ENCODE results near the gene OSTF1.
A peak's percentile ranks its signal among the peaks of the same experiment; 100 is the strongest.

The OSTF1 gene

DNA sequence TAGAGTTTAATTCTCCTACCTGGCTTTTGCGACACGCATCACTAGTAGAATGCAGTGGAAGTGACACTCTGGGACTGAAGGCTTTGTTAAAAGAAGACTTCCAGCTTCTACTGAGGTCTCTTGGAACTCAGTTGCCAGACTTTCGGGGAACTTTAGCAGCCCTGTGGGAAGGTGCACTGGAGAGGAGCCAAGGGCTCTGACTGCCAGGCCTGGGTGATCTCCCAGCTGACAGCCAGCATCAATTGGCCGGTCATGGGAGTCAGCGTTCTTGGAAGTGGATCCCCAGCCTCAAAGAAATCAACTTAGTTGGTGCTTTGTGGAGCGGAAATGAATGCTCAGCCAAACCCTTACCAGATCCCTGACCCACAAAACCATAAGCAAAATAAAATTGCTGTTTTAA lies 87.1 kb downstream of the OSTF1 start:
- Mint-ChIP-seq H3K27me3 (no peaks in the 10 kb centered on the region), H3K4me1 (ENCODE audit: low read depth) (no peaks in the 10 kb centered on the region), H3K27ac (no peak overlapping the region), H3K36me3 (ENCODE audit: low read depth) (peaks cover 82% of the 10 kb centered on the region), H3K9me3 (peaks cover 7% of the 10 kb centered on the region), H3K4me3 (no peak overlapping the region)
- intact Hi-C loops (cut with micrococcal nuclease), result no loop called here

- Mint-ChIP-seq H3K4me3 (no peak overlapping the region), H3K4me1 (ENCODE audit: low read depth) (no peaks in the 10 kb centered on the region), H3K9me3 (peaks cover 7% of the 10 kb centered on the region), H3K36me3 (ENCODE audit: low read depth) (peaks cover 81% of the 10 kb centered on the region), H3K27ac (no peak overlapping the region), H3K27me3 (no peaks in the 10 kb centered on the region)
- intact Hi-C loops (cut with micrococcal nuclease), result no loop called here
Observed at GRCh38 chr9:75176037-75176436, 87.7 kb downstream of the OSTF1 start.

DNA sequence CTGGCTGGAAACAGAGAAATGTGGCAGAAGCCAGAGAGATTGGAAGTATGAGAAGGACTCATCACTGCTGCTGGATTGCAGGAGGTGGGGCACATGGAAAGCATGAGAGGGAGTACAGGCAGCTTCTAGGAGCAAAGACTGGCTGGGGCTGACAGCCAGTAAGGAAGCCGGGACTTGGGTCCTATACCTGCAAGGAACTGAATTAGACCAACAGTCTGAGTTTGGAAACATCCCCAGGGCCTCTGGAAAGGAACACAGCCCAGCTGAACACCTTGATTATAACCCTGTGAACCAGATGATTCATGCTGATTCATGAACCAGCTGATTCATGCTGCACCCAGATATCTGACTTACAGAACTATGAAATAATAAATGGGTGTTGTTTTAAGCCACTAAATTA lies 93.4 kb downstream of the OSTF1 start:
- Mint-ChIP-seq H3K27me3 (no peaks in the 10 kb centered on the region), H3K4me1 (ENCODE audit: low read depth) (peaks cover 6% of the 10 kb centered on the region)
- intact Hi-C loops (cut with micrococcal nuclease), result loop anchor here (5.0 to 10.0 kb wide), 2 partner anchors 59 to 683 kb away; no protein-coding TSS in a partner anchor

GRCh38 chr9:75183306-75183705 lies 95.0 kb downstream of the OSTF1 start:
- no peak overlapping the region for H3K4me3 Mint-ChIP-seq
- no peaks in the 10 kb centered on the region for H3K27me3 Mint-ChIP-seq
- no peak overlapping the region for H3K27ac Mint-ChIP-seq
- peaks cover 16% of the 10 kb centered on the region for H3K9me3 Mint-ChIP-seq
- H3K36me3 Mint-ChIP-seq (ENCODE audit: low read depth), result peaks cover 52% of the 10 kb centered on the region
- intact Hi-C loops (cut with micrococcal nuclease), result loop anchor here (5.0 to 10.0 kb wide), 2 partner anchors 61 to 681 kb away; no protein-coding TSS in a partner anchor
- peaks cover 6% of the 10 kb centered on the region for H3K4me1 Mint-ChIP-seq (ENCODE audit: low read depth)

More for the DNA sequence above, 93.4 kb downstream of the OSTF1 start:
- Mint-ChIP-seq H3K27ac (no peak overlapping the region), H3K9me3 (peaks cover 16% of the 10 kb centered on the region), H3K4me3 (no peak overlapping the region), H3K36me3 (ENCODE audit: low read depth) (peaks cover 56% of the 10 kb centered on the region)

DNA sequence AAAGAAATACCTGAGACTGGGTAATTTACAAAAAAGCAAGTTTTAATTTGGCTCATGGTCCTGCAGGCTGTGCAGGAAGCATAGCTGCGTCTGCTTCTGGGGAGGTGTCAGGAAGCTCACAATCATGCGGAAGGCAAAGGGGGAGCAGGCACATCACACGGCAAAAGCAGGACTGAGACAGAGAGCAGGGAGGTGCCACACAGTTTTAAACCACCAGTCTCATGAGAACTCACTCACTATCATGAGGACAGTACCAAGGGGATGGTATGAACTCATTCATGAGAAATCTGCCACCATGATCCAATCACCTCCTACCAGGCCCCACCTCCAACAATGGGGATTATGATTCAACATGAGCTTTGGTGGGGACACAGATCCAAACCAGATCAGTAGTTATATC lies 96.2 kb downstream of the OSTF1 start:
- Mint-ChIP-seq H3K36me3 (ENCODE audit: low read depth) (peaks cover 40% of the 10 kb centered on the region), H3K4me3 (no peak overlapping the region), H3K27ac (peak overlapping the region; percentile 39), H3K9me3 (peaks cover 10% of the 10 kb centered on the region), H3K4me1 (ENCODE audit: low read depth) (peaks cover 6% of the 10 kb centered on the region), H3K27me3 (no peaks in the 10 kb centered on the region)
- intact Hi-C loops (cut with micrococcal nuclease), result loop anchor here (5.0 to 10.0 kb wide), 2 partner anchors 62 to 680 kb away; no protein-coding TSS in a partner anchor

DNA sequence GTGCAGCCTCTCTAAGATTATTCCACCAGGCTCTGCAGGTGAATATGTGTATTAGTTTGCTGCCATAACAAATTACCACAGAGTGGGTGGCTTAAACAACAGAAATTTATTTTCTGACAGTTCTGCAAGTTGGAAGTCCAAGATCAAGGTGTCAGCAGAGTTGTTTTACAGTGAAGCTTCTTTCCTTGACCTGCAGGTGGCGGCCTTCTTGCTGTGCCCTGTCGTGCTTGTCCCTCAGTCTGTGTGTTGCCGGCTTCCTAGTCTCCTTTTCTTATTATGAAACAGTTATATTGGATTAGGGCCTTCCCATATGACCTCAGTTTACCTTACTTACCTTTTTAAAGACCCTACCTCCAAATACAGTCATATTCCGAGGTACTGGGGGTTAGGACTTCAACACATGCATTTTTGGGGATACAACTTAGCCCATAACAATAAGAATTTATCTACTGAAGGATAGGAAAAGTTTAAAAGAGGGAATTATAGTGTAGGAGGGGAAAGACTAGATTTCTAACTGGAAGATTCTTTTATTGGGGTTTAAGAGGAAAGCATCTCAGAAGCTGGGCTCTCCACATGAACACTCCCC lies 97.4 kb downstream of the OSTF1 start:
- intact Hi-C loops (cut with micrococcal nuclease), result loop anchor here (10.0 kb wide), 1 partner anchor 679 kb away; no protein-coding TSS in a partner anchor
- H3K4me1 Mint-ChIP-seq (ENCODE audit: low read depth), result peaks cover 6% of the 10 kb centered on the region
- peaks cover 36% of the 10 kb centered on the region for H3K36me3 Mint-ChIP-seq (ENCODE audit: low read depth)
- no peak overlapping the region for H3K4me3 Mint-ChIP-seq
- H3K9me3 Mint-ChIP-seq, result peaks cover 9% of the 10 kb centered on the region
- H3K27ac Mint-ChIP-seq, result no peak overlapping the region
- H3K27me3 Mint-ChIP-seq, result no peaks in the 10 kb centered on the region

DNA sequence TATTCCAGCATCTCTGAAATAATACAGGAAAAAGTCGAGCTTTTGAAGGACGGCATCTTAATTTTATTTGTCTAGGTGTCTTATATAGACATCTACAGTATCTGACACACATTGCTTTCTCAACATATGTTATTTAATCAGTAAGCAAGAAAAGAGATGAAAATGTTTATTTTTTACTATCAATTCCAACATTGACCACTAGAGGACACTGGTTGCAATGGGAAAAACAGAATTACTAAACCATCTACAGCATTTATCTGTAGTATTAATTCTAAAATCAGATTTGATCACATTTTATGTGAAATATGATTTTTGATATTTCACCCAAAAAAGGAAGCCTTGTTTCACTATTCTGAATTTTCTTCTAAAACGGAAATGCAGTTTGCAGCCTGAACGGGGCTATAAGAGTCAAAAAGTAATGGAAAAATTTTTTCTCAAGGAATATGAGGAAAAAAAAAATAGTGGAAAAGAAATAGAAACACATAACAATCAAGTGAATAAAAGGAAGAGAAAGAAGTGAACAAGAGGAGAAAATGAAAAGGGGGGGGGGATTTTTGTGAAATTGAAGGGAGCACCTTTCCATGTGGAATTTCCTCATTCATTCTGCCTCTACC lies 98.6 kb downstream of the OSTF1 start:
- intact Hi-C loops (cut with micrococcal nuclease), result loop anchor here (10.0 kb wide), 1 partner anchor 678 kb away; no protein-coding TSS in a partner anchor
- H3K36me3 Mint-ChIP-seq (ENCODE audit: low read depth), result peaks cover 31% of the 10 kb centered on the region
- H3K9me3 Mint-ChIP-seq, result peaks cover 9% of the 10 kb centered on the region
- H3K4me1 Mint-ChIP-seq (ENCODE audit: low read depth), result peaks cover 6% of the 10 kb centered on the region
- no peaks in the 10 kb centered on the region for H3K27me3 Mint-ChIP-seq
- no peak overlapping the region for H3K4me3 Mint-ChIP-seq
- no peak overlapping the region for H3K27ac Mint-ChIP-seq

DNA sequence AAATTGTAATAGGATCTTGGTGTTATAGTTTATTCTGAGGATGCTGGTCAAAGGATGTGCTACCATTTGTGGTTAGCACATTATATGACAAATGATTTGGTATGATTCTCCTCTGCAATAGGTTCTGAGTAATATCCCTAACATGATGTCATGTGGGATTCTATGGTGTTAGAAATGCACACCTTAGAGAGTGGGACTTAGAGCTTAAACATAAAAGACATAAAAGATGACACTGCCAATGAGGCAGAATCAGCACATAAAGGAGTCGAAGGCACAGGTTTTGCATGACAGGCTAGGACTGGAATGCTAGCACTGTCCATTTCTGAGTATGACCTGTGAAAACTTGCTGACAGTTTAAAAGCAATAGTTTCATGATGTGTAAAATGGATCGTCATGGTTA lies 100.4 kb downstream of the OSTF1 start:
- intact Hi-C loops (cut with micrococcal nuclease), result loop anchor here (10.0 kb wide), 1 partner anchor 676 kb away; no protein-coding TSS in a partner anchor
- H3K9me3 Mint-ChIP-seq, result no peaks in the 10 kb centered on the region
- H3K27me3 Mint-ChIP-seq, result no peaks in the 10 kb centered on the region
- H3K4me1 Mint-ChIP-seq (ENCODE audit: low read depth), result no peaks in the 10 kb centered on the region
- peaks cover 21% of the 10 kb centered on the region for H3K36me3 Mint-ChIP-seq (ENCODE audit: low read depth)
- no peak overlapping the region for H3K4me3 Mint-ChIP-seq
- H3K27ac Mint-ChIP-seq, result no peak overlapping the region

DNA sequence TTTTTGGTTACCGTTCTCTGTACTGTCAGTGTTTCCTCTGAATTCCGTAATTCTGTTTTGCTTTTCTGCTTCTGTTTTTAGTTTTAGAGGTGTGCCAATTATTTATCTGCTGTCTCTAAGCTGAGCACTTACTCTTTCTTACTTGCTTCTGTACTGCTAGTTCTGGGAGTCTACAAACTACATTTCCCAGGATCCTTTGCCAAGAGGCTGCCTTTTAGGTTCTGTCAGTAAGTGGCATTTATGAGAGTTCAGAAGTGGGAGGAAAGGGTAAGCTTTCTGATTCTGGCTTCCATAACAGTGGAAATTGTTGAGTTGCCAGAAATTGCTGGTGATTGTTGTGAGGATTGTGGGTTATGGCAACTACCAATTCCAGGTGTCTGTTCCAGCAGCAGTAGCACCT lies 102.4 kb downstream of the OSTF1 start:
- H3K27ac Mint-ChIP-seq, result no peak overlapping the region
- no peaks in the 10 kb centered on the region for H3K9me3 Mint-ChIP-seq
- H3K4me3 Mint-ChIP-seq, result no peak overlapping the region
- intact Hi-C loops (cut with micrococcal nuclease), result no loop called here
- H3K36me3 Mint-ChIP-seq (ENCODE audit: low read depth), result peaks cover 24% of the 10 kb centered on the region
- no peaks in the 10 kb centered on the region for H3K27me3 Mint-ChIP-seq
- no peaks in the 10 kb centered on the region for H3K4me1 Mint-ChIP-seq (ENCODE audit: low read depth)
